ENCODE results near the gene EHMT2. TPM values are rescaled to one million over a fixed set of nuclear protein-coding genes. Genes with fewer than 3 reads are reported as not detected.

EHMT2 gene
- total and polyA plus RNA-seq, 2 of the 13 experiments (the other 11 are each of a cell fraction or from before 2014, with no cell fraction given) = 55.2 to 69.2 TPM

- TF ChIP-seq KDM5B (CRISPR knock-in tag; IDR thresholded peaks at IDR 0.05; ENCODE audit: borderline replicate concordance) (no peak), ZBTB7B (CRISPR knock-in tag; IDR thresholded peaks at IDR 0.05) (no peak), ZNF878 (CRISPR knock-in tag; IDR thresholded peaks at IDR 0.05) (no peak), LBX2 (CRISPR knock-in tag; IDR thresholded peaks at IDR 0.05; ENCODE audit: borderline replicate concordance) (no peak), FOXK1 (CRISPR knock-in tag; IDR thresholded peaks at IDR 0.05; ENCODE audit: borderline replicate concordance, low read depth) (no peak), THAP9 (CRISPR knock-in tag; IDR thresholded peaks at IDR 0.05; ENCODE audit: borderline replicate concordance) (no peak), ZNF383 (CRISPR knock-in tag; IDR thresholded peaks at IDR 0.05; ENCODE audit: borderline replicate concordance) (0 out of 2 replicates have a peak, but pooled peaks have one; percentile 41), STAG1 (CRISPR knock-in tag; IDR thresholded peaks at IDR 0.05) (0 out of 2 replicates have a peak, but pooled peaks have one; percentile 40), ADNP (CRISPR knock-in tag; IDR thresholded peaks at IDR 0.05) (0 out of 2 replicates have a peak, but pooled peaks have one; percentile 14), ZNF850 (CRISPR knock-in tag; conservative IDR thresholded peaks at IDR 0.05) (no peak), ZNF674 (CRISPR knock-in tag; IDR thresholded peaks at IDR 0.05; ENCODE audit: low read depth) (no peak), ZMYM2 (CRISPR knock-in tag; IDR thresholded peaks at IDR 0.05) (peak; percentile 71; the same call in 1 of the 2 replicates), EED (CRISPR knock-in tag; IDR thresholded peaks at IDR 0.05) (no peak), RNF2 (conservative IDR thresholded peaks at IDR 0.05; ENCODE audit: low read depth) (no peak), HNRNPLL (IDR thresholded peaks at IDR 0.05; ENCODE audit: low read depth, low read length, poor library complexity, severe bottlenecking) (peak; percentile 36), ZNF451 (CRISPR knock-in tag; IDR thresholded peaks at IDR 0.05) (no peak), SOX13 (IDR thresholded peaks at IDR 0.05) (no peak), SOX13 (CRISPR knock-in tag; conservative IDR thresholded peaks at IDR 0.05 in 1 of 2, IDR thresholded peaks at IDR 0.05 in 1 of 2) (no peak), ZBTB44 (CRISPR knock-in tag; IDR thresholded peaks at IDR 0.05) (no peak), SMC3 (IDR thresholded peaks at IDR 0.05; ENCODE audit: low read length) (peak; percentile 17; the same call in 1 of the 2 replicates), ZNF691 (CRISPR knock-in tag; IDR thresholded peaks at IDR 0.05; ENCODE audit: borderline replicate concordance, low read depth) (no peak), ZNF160 (CRISPR knock-in tag; IDR thresholded peaks at IDR 0.05) (no peak), TFE3 (CRISPR knock-in tag; IDR thresholded peaks at IDR 0.05) (no peak), ZNF816 (CRISPR knock-in tag; IDR thresholded peaks at IDR 0.05; ENCODE audit: borderline replicate concordance) (no peak)
Measured at GRCh38 chr6:31870385-31870921, 27.0 kb downstream of the EHMT2 start (continued).

Measured in HepG2 (cell line).